ENCODE data around the gene MDN1. TPM values are rescaled to one million over a fixed set of nuclear protein-coding genes. Genes with fewer than 3 reads are reported as not detected.

The MDN1 gene
- total and polyA plus RNA-seq, 2 of the 13 experiments (the other 11 are each of a cell fraction or from before 2014, with no cell fraction given), result 18.8 to 52.9 TPM

GRCh38 chr6:89616531-89616930 lies 203.1 kb downstream of the MDN1 start (continued):
- TF ChIP-seq RBAK (CRISPR knock-in tag; IDR thresholded peaks at IDR 0.05), result no peak
- TF ChIP-seq ZSCAN20 (CRISPR knock-in tag; IDR thresholded peaks at IDR 0.05; ENCODE audit: borderline replicate concordance), result no peak
- no peak for TF ChIP-seq ZNF619 (CRISPR knock-in tag; IDR thresholded peaks at IDR 0.05)

- Histone ChIP-seq H3K27me3 (ENCODE audit: control insufficient read depth in 1 of 2, insufficient read depth in 2 of 2, low read length in 2 of 2) (peaks cover 0 to 6% of the 10 kb centered on the region in 2 experiments; a peak in 1 of 5 replicates), H3K4me3 (replicated peaks in 1 of 3; ENCODE audit: insufficient read depth in 1 of 3, low read depth in 2 of 3, low read length in 3 of 3) (no peak overlapping the region), H3K79me2 (ENCODE audit: insufficient read depth, low read length) (no peaks in the 10 kb centered on the region), H2AFZ (ENCODE audit: low read length) (no peak overlapping the region), H3K27ac (ENCODE audit: extremely low read length, insufficient read depth, low read length) (no peak overlapping the region), H3K4me2 (ENCODE audit: low read depth, low read length) (no peak overlapping the region), H3K4me1 (ENCODE audit: insufficient read depth, low read length) (no peaks in the 10 kb centered on the region), H3K36me3 (replicated peaks in 1 of 2; ENCODE audit: control insufficient read depth in 1 of 2, insufficient read depth in 2 of 2, low read length in 2 of 2) (no peaks in the 10 kb centered on the region), H3K9ac (ENCODE audit: insufficient read depth, low read depth, low read length) (no peak overlapping the region), H3K9me3 (ENCODE audit: low read length) (no peaks in the 10 kb centered on the region), H4K20me1 (ENCODE audit: insufficient read depth, low read length) (no peaks in the 10 kb centered on the region)
- intact Hi-C loops (cut with micrococcal nuclease; ENCODE audit: unreplicated experiment), result no loop called here
- ChIA-PET POLR2A (no interaction called here), CTCF (ENCODE audit: low intra/inter-chr PET ratio, low total read pairs) (no interaction called here)
- WGBS (ENCODE audit: low lambda C conversion rate), result 67% methylated on average over 5 of the region's 5 CpGs
- no peak for ATAC-seq
- DNase-seq (ENCODE audit: low spot score), result no peak
- in situ Hi-C loops (cut with HindIII; ENCODE audit: extremely low pct_ligation_motif_present, low pct_unique_long_range_greater_than_20kb), result no loop called here
- no TSS peak for BruUV-seq (replicated peaks)
- FAIRE-seq, result no peak
- no peak for TF ChIP-seq ZNF850 (CRISPR knock-in tag; conservative IDR thresholded peaks at IDR 0.05)
- TF ChIP-seq ZBTB33 (CRISPR knock-in tag; IDR thresholded peaks at IDR 0.05), result no peak
- no peak for TF ChIP-seq HCFC1 (IDR thresholded peaks at IDR 0.05; ENCODE audit: low read depth, low read length)
- TF ChIP-seq ARNT2 (CRISPR knock-in tag; IDR thresholded peaks at IDR 0.05; ENCODE audit: low read depth), result no peak
- no peak for TF ChIP-seq NBN (conservative IDR thresholded peaks at IDR 0.05)
- no peak for TF ChIP-seq GTF3A (CRISPR knock-in tag; conservative IDR thresholded peaks at IDR 0.05)
- TF ChIP-seq ZNF567 (CRISPR knock-in tag; IDR thresholded peaks at IDR 0.05; ENCODE audit: borderline replicate concordance), result no peak
- no peak for TF ChIP-seq PREB (CRISPR knock-in tag; IDR thresholded peaks at IDR 0.05)
- no peak for TF ChIP-seq TOE1 (CRISPR knock-in tag; IDR thresholded peaks at IDR 0.05)
- no peak for TF ChIP-seq MYNN (CRISPR knock-in tag; IDR thresholded peaks at IDR 0.05; ENCODE audit: low read depth)
- no peak for TF ChIP-seq POGZ (CRISPR knock-in tag; IDR thresholded peaks at IDR 0.05)
- no peak for TF ChIP-seq ZNF552 (CRISPR knock-in tag; IDR thresholded peaks at IDR 0.05; ENCODE audit: borderline replicate concordance)
- no peak for TF ChIP-seq ZSCAN29 (CRISPR knock-in tag; conservative IDR thresholded peaks at IDR 0.05)
- no peak for TF ChIP-seq STAT6 (CRISPR knock-in tag; IDR thresholded peaks at IDR 0.05; ENCODE audit: borderline replicate concordance)
- no peak for TF ChIP-seq PHF20 (CRISPR knock-in tag; IDR thresholded peaks at IDR 0.05)
- no peak for TF ChIP-seq NFKBIZ (CRISPR knock-in tag; IDR thresholded peaks at IDR 0.05)
- no peak for TF ChIP-seq PAWR (CRISPR knock-in tag; IDR thresholded peaks at IDR 0.05; ENCODE audit: borderline replicate concordance)
Measured at GRCh38 chr6:89615882-89616281, 203.7 kb downstream of the MDN1 start.

Data from HepG2 (cell line).